Activated gamma-delta T cell treated with Interleukin-2 at 50 U/mL for 16 hours (primary cell): Measurements from ENCODE around the gene INPP5A.
A peak's percentile ranks its signal among the peaks of the same experiment; 100 is the strongest.
"Not testable (repeated sequence)": the region's sequence is repeated elsewhere in the genome, so short reads cannot be mapped to it uniquely, and the experiment has no call there.

Source experiments
- DNase-seq: peaks from one replicate; pipeline ENCODE4 v3.0.0-alpha.2; 2020

INPP5A gene

GRCh38 chr10:132565516-132566209, 28.1 kb downstream of the INPP5A start:
- no peak for DNase-seq

GRCh38 chr10:132566892-132567291, 29.3 kb downstream of the INPP5A start:
- no peak for DNase-seq

- no peak for DNase-seq
These were observed 32.7 kb downstream of the INPP5A start for GRCh38 chr10:132570265-132570664.

- DNase-seq = no peak
These were observed 33.4 kb downstream of the INPP5A start for GRCh38 chr10:132570771-132571649.

- peak; percentile 52 for DNase-seq
These were observed 34.3 kb downstream of the INPP5A start for GRCh38 chr10:132571650-132572544.

GRCh38 chr10:132572545-132572937, 35.0 kb downstream of the INPP5A start:
- no peak for DNase-seq

GRCh38 chr10:132572946-132573345, 35.4 kb downstream of the INPP5A start:
- DNase-seq = not testable (repeated sequence)

GRCh38 chr10:132574288-132574687, 36.7 kb downstream of the INPP5A start:
- DNase-seq = no peak

GRCh38 chr10:132574783-132575319, 37.3 kb downstream of the INPP5A start:
- no peak for DNase-seq

GRCh38 chr10:132575320-132576201, 38.0 kb downstream of the INPP5A start:
- DNase-seq = no peak

- no peak for DNase-seq
These were observed 39.2 kb downstream of the INPP5A start for GRCh38 chr10:132576671-132577349.

- DNase-seq = no peak
These were observed 39.9 kb downstream of the INPP5A start for GRCh38 chr10:132577350-132578003.

- DNase-seq = no peak
These were observed 40.8 kb downstream of the INPP5A start for GRCh38 chr10:132578287-132578951.

GRCh38 chr10:132579027-132579859, 41.7 kb downstream of the INPP5A start:
- DNase-seq = no peak

GRCh38 chr10:132580143-132580542, 42.6 kb downstream of the INPP5A start:
- no peak for DNase-seq

- no peak for DNase-seq
These were observed 43.0 kb downstream of the INPP5A start for GRCh38 chr10:132580617-132581016.

GRCh38 chr10:132582137-132582536, 44.5 kb downstream of the INPP5A start:
- no peak for DNase-seq

GRCh38 chr10:132582771-132583170, 45.2 kb downstream of the INPP5A start:
- no peak for DNase-seq

- no peak for DNase-seq
These were observed 45.9 kb downstream of the INPP5A start for GRCh38 chr10:132583456-132583855.
